Right renal cortex interstitium (tissue), 3 donors: ENCODE data around the gene DDAH1. TPM values are rescaled to one million over a fixed set of nuclear protein-coding genes. Genes with fewer than 3 reads are reported as not detected.
A peak's percentile ranks its signal among the peaks of the same experiment; 100 is the strongest.
"Not testable (repeated sequence)": the region's sequence is repeated elsewhere in the genome, so short reads cannot be mapped to it uniquely, and the experiment has no call there.

Experiments
- DNase-seq, 3 donors: peaks; one replicate each; pipeline ENCODE4 v3.0.0-alpha.2; 2013; ENCODE audit warnings: low read depth in 3 of 3, low spot score in 2 of 3
- polyA plus RNA-seq, 3 donors: library from polyadenylated mRNA; unstranded; fragments of 120-200 nt; gene quantifications; one replicate each; pipeline ENCODE4 v1.2.1, GENCODE V29; 2013; ENCODE audit not compliant: insufficient read length in 3 of 3

Gene DDAH1
- 100 to 1,000 TPM; 126 to 140 (median 132) TPM for polyA plus RNA-seq

GRCh38 chr1:85465099-85465785 is at the start of gene DDAH1:
TSS of gene DDAH1 (minus strand) at chr1:85465159. CDS start at chr1:85465045, 114 bp downstream.
- peak in 2 of 3 donors; percentile 48 to 56 for DNase-seq

GRCh38 chr1:85513998-85514397 is 49.0 kb upstream of the DDAH1 start:
- not testable (repeated sequence) for DNase-seq

GRCh38 chr1:85504417-85504816 is 39.5 kb upstream of the DDAH1 start:
- DNase-seq: no peak

- peak in 2 of 3 donors; percentile 31 to 53 for DNase-seq
These were observed 37.7 kb upstream of the DDAH1 start for GRCh38 chr1:85502625-85503083.

GRCh38 chr1:85502171-85502570 is 37.2 kb upstream of the DDAH1 start:
- no peak for DNase-seq

- DNase-seq: no peak
These were observed 36.5 kb upstream of the DDAH1 start for GRCh38 chr1:85501355-85501898.

GRCh38 chr1:85496941-85497582 is 32.1 kb upstream of the DDAH1 start:
- DNase-seq: no peak

GRCh38 chr1:85495556-85495955 is 30.6 kb upstream of the DDAH1 start:
- no peak for DNase-seq

- DNase-seq: no peak
These were observed 29.9 kb upstream of the DDAH1 start for GRCh38 chr1:85494904-85495266.

GRCh38 chr1:85494074-85494903 is 29.3 kb upstream of the DDAH1 start:
- no peak for DNase-seq

GRCh38 chr1:85490270-85490985 is 25.5 kb upstream of the DDAH1 start:
- no peak for DNase-seq

GRCh38 chr1:85488126-85488525 is 23.2 kb upstream of the DDAH1 start:
- DNase-seq: no peak

- no peak for DNase-seq
These were observed 20.6 kb upstream of the DDAH1 start for GRCh38 chr1:85485516-85485915.

- no peak for DNase-seq
These were observed 19.8 kb upstream of the DDAH1 start for GRCh38 chr1:85484716-85485115.

- DNase-seq: no peak
These were observed 19.3 kb upstream of the DDAH1 start for GRCh38 chr1:85484264-85484663.

GRCh38 chr1:85481688-85482087 is 16.7 kb upstream of the DDAH1 start:
- no peak for DNase-seq

GRCh38 chr1:85480566-85480965 is 15.6 kb upstream of the DDAH1 start:
- no peak for DNase-seq

- DNase-seq: no peak
These were observed 14.5 kb upstream of the DDAH1 start for GRCh38 chr1:85479491-85479890.

- DNase-seq: no peak
These were observed 13.4 kb upstream of the DDAH1 start for GRCh38 chr1:85478366-85478765.

- DNase-seq: no peak
These were observed 10.1 kb upstream of the DDAH1 start for GRCh38 chr1:85475055-85475454.
